Neural crest cell (in vitro differentiated cells): Measurements from ENCODE around the gene NECTIN1. TPM values are rescaled to one million over a fixed set of nuclear protein-coding genes. Genes with fewer than 3 reads are reported as not detected.

Source experiments
- DNase-seq: peaks from one replicate; pipeline ENCODE4 v3.0.0; 2021; ENCODE audit warnings: low read depth, mixed read lengths, low spot score
- H3K27ac Mint-ChIP-seq: one replicate; pipeline ENCODE4 v1.8.0; 2021; ENCODE audit warnings: mild to moderate bottlenecking, mixed read lengths; ENCODE audit not compliant: unreplicated experiment
- H3K27me3 Mint-ChIP-seq: 2 replicates; pipeline ENCODE4 v1.8.0; 2021; ENCODE audit warnings: low read depth, mild to moderate bottlenecking, mixed read lengths
- H3K36me3 Mint-ChIP-seq: 2 replicates; pipeline ENCODE4 v1.8.0; 2021; ENCODE audit warnings: low read depth, mild to moderate bottlenecking, mixed read lengths
- H3K4me1 Mint-ChIP-seq: 2 replicates; pipeline ENCODE4 v1.8.0; 2021; ENCODE audit warnings: mixed read lengths
- H3K4me3 Mint-ChIP-seq: one replicate; pipeline ENCODE4 v1.8.0; 2021; ENCODE audit warnings: mild to moderate bottlenecking, mixed read lengths
- H3K9me3 Mint-ChIP-seq: 2 replicates; pipeline ENCODE4 v1.8.0; 2021; ENCODE audit warnings: mixed read lengths
- total RNA-seq: library from RNA; stranded (reverse); gene quantifications from 2 replicates; pipeline ENCODE4 v1.2.1, GENCODE V29; 2021
- TF ChIP-seq, protein P1 (sequence below): fragments of 200-600 bp; sonication (generic); conservative IDR thresholded peaks from 2 replicates; pipeline ENCODE4 v1.5.0; 2021; ENCODE audit warnings: antibody characterized with exemption, mild to moderate bottlenecking

Gene NECTIN1
- total RNA-seq, 1 donor from 2014 or later, result 49.2 TPM

DNA sequence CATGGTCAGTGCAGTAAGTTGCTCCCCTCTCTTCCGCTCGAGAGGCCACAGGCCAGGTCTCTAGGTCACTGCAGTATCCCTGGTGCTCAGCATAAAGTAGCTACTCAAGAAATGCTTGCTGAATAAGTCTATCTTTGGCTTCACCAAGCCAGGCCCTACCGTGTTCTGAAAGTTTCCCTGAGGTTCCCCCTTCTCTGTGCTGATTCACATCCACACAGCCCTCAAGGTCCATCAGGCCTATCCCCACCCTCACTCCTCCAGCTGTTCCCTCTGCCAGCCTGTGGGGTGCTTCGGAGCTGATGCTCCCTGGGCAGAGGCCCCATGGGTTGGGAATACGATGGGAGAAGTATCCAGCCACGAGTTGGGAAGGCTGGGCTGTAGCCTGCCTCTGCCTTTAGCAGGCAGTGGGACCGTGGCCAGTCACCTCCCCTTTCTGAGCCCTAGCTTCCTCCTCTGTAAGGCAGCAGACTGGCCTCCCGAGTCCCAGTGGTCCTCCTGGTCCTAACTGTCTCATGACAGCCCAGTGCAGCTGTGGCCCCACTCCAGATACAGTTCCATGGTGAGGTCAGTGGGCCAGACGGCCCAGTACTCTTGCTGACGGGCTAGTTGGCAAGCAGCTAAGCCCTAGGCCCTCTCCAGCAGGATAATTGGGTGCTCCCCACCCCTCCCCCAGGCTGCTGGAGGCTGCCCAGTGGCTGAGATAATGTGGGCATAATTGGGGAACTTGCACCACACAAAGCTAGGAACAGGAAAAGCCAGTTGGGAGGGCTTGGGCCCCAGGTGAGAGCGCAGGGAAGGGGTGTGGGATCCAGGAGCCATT is 48.2 kb downstream of the NECTIN1 start:
- H3K36me3 Mint-ChIP-seq, result peaks cover 27% of the 10 kb centered on the region
- H3K9me3 Mint-ChIP-seq, result no peaks in the 10 kb centered on the region
- no peak for DNase-seq
- peaks cover 26% of the 10 kb centered on the region for H3K4me1 Mint-ChIP-seq
- no peak overlapping the region for H3K4me3 Mint-ChIP-seq
- no peaks in the 10 kb centered on the region for H3K27me3 Mint-ChIP-seq
- no peak overlapping the region for H3K27ac Mint-ChIP-seq
- TF ChIP-seq, protein P1, sequence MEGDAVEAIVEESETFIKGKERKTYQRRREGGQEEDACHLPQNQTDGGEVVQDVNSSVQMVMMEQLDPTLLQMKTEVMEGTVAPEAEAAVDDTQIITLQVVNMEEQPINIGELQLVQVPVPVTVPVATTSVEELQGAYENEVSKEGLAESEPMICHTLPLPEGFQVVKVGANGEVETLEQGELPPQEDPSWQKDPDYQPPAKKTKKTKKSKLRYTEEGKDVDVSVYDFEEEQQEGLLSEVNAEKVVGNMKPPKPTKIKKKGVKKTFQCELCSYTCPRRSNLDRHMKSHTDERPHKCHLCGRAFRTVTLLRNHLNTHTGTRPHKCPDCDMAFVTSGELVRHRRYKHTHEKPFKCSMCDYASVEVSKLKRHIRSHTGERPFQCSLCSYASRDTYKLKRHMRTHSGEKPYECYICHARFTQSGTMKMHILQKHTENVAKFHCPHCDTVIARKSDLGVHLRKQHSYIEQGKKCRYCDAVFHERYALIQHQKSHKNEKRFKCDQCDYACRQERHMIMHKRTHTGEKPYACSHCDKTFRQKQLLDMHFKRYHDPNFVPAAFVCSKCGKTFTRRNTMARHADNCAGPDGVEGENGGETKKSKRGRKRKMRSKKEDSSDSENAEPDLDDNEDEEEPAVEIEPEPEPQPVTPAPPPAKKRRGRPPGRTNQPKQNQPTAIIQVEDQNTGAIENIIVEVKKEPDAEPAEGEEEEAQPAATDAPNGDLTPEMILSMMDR, result no peak

GRCh38 chr11:119679346-119679745 is 49.7 kb downstream of the NECTIN1 start:
- Mint-ChIP-seq H3K9me3 (no peaks in the 10 kb centered on the region), H3K36me3 (peaks cover 27% of the 10 kb centered on the region), H3K27me3 (no peaks in the 10 kb centered on the region), H3K4me3 (no peak overlapping the region), H3K4me1 (peaks cover 16% of the 10 kb centered on the region), H3K27ac (no peak overlapping the region)
- TF ChIP-seq, protein P1, result no peak
- DNase-seq, result no peak

DNA sequence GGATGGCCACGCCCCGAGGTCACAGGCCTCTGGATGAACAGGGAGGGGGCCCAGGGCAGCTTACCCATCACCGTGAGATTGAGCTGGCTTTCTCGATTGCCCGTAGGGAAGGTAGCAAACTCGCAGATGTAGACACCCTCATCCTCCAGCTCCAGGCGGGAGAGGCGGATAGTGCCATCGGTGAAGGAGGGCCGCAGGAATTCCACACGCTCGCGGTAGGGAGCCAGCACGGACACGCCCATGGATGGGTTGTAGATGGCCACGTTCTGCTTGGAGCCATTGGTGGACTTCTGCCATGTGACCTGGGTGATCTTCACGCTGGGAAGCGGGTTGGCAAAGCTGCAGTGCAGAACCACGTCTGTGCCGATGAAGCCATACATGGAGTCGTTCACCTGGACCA is 50.6 kb downstream of the NECTIN1 start:
- peaks cover 27% of the 10 kb centered on the region for H3K36me3 Mint-ChIP-seq
- H3K9me3 Mint-ChIP-seq, result no peaks in the 10 kb centered on the region
- peaks cover 6% of the 10 kb centered on the region for H3K4me1 Mint-ChIP-seq
- no peak for DNase-seq
- H3K4me3 Mint-ChIP-seq, result no peak overlapping the region
- TF ChIP-seq, protein P1, result no peak
- H3K27me3 Mint-ChIP-seq, result no peaks in the 10 kb centered on the region
- no peak overlapping the region for H3K27ac Mint-ChIP-seq

GRCh38 chr11:119677840-119678239 is 51.2 kb downstream of the NECTIN1 start:
- Mint-ChIP-seq H3K27me3 (no peaks in the 10 kb centered on the region), H3K4me3 (no peak overlapping the region), H3K36me3 (peaks cover 27% of the 10 kb centered on the region), H3K9me3 (no peaks in the 10 kb centered on the region), H3K27ac (no peak overlapping the region), H3K4me1 (peaks cover 6% of the 10 kb centered on the region)
- no peak for DNase-seq
- TF ChIP-seq, protein P1, result no peak

DNA sequence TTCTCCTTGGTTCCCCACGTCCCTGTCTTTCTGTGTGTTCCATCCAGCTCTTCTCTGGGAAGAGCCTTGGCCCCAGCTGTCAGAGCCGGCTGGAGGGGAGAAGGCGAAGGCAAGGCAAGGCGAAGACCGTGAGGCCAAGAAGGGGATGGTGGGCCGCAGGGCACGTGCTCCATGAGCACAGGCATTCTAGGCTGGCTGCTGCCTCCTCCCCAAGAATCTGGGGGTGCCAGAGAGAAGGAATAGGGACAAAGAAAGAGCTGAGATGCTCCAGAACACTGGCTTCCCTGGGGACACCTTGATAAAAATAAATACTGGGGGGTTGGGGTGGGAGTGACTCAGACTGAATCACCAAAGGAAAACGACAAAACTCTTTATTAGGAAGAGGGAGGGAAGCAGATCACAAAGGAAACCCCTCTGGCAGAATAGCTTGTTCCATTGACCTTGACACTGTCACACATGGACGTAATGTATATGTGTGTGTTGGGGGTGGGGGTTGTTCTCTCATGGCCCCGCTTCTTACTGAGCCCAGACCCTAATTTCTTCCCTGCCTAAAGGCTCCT is 52.5 kb downstream of the NECTIN1 start:
- H3K4me3 Mint-ChIP-seq, result no peak overlapping the region
- H3K27me3 Mint-ChIP-seq, result no peaks in the 10 kb centered on the region
- DNase-seq, result no peak
- H3K36me3 Mint-ChIP-seq, result peaks cover 27% of the 10 kb centered on the region
- peaks cover 12% of the 10 kb centered on the region for H3K4me1 Mint-ChIP-seq
- TF ChIP-seq, protein P1, result no peak
- H3K9me3 Mint-ChIP-seq, result no peaks in the 10 kb centered on the region
- no peak overlapping the region for H3K27ac Mint-ChIP-seq
